Calu3 (cell line): ENCODE measurements around the gene TPRG1. TPM values are rescaled to one million over a fixed set of nuclear protein-coding genes. Genes with fewer than 3 reads are reported as not detected.

Experiments used
- BruUV-seq: library from RNA; stranded (reverse); fragments of 400-500 nt; replicated peaks from 2 replicates; lab custom pipeline; 2021; lab: Mats Ljungman, UMichigan
- CTCF ChIA-PET: fragments of 300-600 bp; sonication (Branson Sonifier 250); formaldehyde crosslinking; loops from one replicate; lab custom pipeline; 2022; ENCODE audit warnings: antibody characterized with exemption; lab: Charles Lee
- DNase-seq: peaks from one replicate; pipeline ENCODE4 v3.0.0; 2022
- H3K27ac Mint-ChIP-seq: one replicate; pipeline ENCODE4 v1.8.0; 2022; ENCODE audit warnings: mixed read lengths; ENCODE audit not compliant: unreplicated experiment
- H3K27me3 Mint-ChIP-seq: one replicate; pipeline ENCODE4 v1.8.0; 2022; ENCODE audit warnings: mixed read lengths; ENCODE audit not compliant: unreplicated experiment
- H3K36me3 Mint-ChIP-seq: one replicate; pipeline ENCODE4 v1.8.0; 2022; ENCODE audit warnings: mild to moderate bottlenecking, moderate library complexity, mixed read lengths; ENCODE audit not compliant: insufficient read depth, unreplicated experiment
- H3K4me1 Mint-ChIP-seq: one replicate; pipeline ENCODE4 v1.8.0; 2022; ENCODE audit warnings: mild to moderate bottlenecking, low read depth, mixed read lengths; ENCODE audit not compliant: unreplicated experiment
- H3K4me3 Mint-ChIP-seq: one replicate; pipeline ENCODE4 v1.8.0; 2022; ENCODE audit warnings: mild to moderate bottlenecking, low read depth, moderate library complexity, mixed read lengths; ENCODE audit not compliant: unreplicated experiment
- H3K9me3 Mint-ChIP-seq: one replicate; pipeline ENCODE4 v1.8.0; 2022; ENCODE audit warnings: low read depth, mixed read lengths; ENCODE audit not compliant: unreplicated experiment
- CTCF ChIP-seq: fragments of 200-600 bp; IDR thresholded peaks from one replicate; pipeline ENCODE4 v1.8.0; 2022; ENCODE audit warnings: antibody characterized with exemption; ENCODE audit not compliant: unreplicated experiment
- intact Hi-C: fragments of 100-400 bp; cut with micrococcal nuclease; formaldehyde crosslinking; loops from one replicate; pipeline ENCODE4 v1.10.0; 2022; ENCODE audit not compliant: unreplicated experiment
- total RNA-seq: library from RNA; stranded (reverse); gene quantifications from 2 replicates; pipeline ENCODE4 v1.2.3, GENCODE V29; 2022

Gene TPRG1
- total RNA-seq, 1 experiment from 2014 or later, result 1.2 TPM

DNA sequence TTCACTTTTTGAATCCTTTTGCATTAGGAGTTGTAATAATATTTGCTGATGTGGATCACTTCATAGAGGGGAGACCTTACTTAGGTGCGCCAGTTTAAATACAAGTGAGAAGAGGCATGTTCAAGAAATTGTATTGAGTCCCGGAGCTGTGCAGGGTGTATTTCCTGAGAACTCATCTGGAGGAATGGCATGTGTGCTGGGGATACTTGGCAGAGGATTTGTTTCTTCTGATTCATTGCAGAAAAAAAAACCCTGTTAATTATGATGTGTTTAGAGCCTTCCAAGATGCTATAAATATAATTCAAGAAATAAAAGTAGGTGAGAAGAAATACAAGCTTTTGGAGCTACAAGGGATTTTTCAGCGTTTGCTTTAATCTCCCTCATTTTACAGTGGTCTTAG lies 97.6 kb downstream of the TPRG1 start:
- Mint-ChIP-seq H3K27me3 (no peaks in the 10 kb centered on the region), H3K27ac (no peak overlapping the region), H3K4me1 (peaks cover 40% of the 10 kb centered on the region), H3K36me3 (no peaks in the 10 kb centered on the region), H3K9me3 (peaks cover 3% of the 10 kb centered on the region), H3K4me3 (no peak overlapping the region)
- no TSS peak for BruUV-seq
- intact Hi-C loops, result no loop called here
- no peak for TF ChIP-seq CTCF
- CTCF ChIA-PET, result interaction anchor here (0.6 to 4.3 kb wide), 3 partner anchors 244 to 679 kb away, joined by 3 to 43 read pairs (median 5); no protein-coding TSS in a partner anchor
- DNase-seq, result no peak

DNA sequence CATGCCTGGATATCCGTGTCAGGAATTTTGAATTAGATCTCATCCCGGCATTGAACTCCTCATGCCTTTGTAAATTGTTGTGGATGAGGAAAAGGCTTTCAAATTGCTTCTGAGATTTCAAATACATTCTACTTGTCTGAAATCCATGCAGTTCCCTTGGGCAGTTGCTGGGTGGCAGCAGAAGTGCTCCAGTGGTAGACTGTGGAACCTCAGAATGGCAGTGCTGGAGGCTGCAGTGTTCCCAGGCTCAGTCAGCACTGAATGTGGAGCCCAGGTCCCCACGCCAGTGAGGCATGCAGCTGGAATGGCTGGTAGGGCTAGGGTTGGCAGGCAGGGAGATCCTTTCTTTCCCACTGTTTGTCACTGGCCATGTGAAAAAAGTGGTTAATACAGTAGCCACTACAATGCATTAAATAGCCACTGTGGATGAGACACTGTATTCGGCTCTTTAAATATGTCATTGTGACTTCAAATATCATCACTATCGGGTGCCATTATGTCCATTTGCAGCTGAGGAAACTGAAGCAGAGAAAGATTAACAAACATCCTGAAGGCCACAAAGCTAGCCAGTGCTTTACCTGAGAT lies 98.6 kb downstream of the TPRG1 start:
- Mint-ChIP-seq H3K36me3 (no peaks in the 10 kb centered on the region), H3K4me1 (peaks cover 45% of the 10 kb centered on the region), H3K27me3 (no peaks in the 10 kb centered on the region), H3K27ac (no peak overlapping the region), H3K4me3 (no peak overlapping the region), H3K9me3 (peaks cover 3% of the 10 kb centered on the region)
- CTCF ChIA-PET, result interaction anchor here (4.3 kb wide), 1 partner anchor 678 kb away, joined by 43 read pairs; no protein-coding TSS in a partner anchor
- intact Hi-C loops, result loop anchor here (1.0 to 10.0 kb wide), 6 partner anchors 122 to 678 kb away; no protein-coding TSS in a partner anchor
- BruUV-seq, result no TSS peak
- peak; percentile 86 for TF ChIP-seq CTCF
- peak; percentile 84 for DNase-seq

- Mint-ChIP-seq H3K36me3 (no peaks in the 10 kb centered on the region), H3K4me1 (peaks cover 49% of the 10 kb centered on the region), H3K9me3 (peaks cover 3% of the 10 kb centered on the region), H3K4me3 (no peak overlapping the region), H3K27me3 (no peaks in the 10 kb centered on the region), H3K27ac (peak overlapping the region; percentile 7)
- no TSS peak for BruUV-seq
- peak; percentile 87 for TF ChIP-seq CTCF
- CTCF ChIA-PET, result interaction anchor here (0.5 to 2.8 kb wide), 27 partner anchors 16 to 820 kb away, joined by 3 to 77 read pairs (median 4); partner anchors contain the start of gene TP63
- peak; percentile 8 for DNase-seq
- intact Hi-C loops, result loop anchor here (1.0 to 10.0 kb wide), 6 partner anchors 52 to 515 kb away; no protein-coding TSS in a partner anchor
Observed at GRCh38 chr3:189272500-189273119, 100.8 kb downstream of the TPRG1 start.

DNA sequence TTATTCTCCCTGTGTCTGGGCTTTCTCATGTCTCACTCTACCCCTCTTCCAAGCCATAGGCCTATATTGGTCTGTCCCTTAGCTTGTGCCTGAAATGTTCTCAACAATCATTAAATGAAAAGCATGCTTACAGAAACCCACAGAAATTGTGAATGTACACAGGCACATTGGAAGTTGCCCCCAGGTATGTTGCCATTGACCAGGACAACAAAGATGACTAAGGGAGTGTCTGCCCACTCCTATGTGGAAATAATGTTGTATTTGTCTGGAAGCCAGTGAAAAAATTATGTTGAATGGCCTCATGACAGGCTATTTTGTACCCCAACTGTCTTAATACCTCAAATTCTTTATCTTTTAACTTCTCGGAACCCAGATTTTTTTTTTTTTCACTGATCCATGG lies 102.0 kb downstream of the TPRG1 start:
- intact Hi-C loops, result loop anchor here (1.0 to 10.0 kb wide), 6 partner anchors 82 to 514 kb away; no protein-coding TSS in a partner anchor
- Mint-ChIP-seq H3K4me3 (no peak overlapping the region), H3K9me3 (peaks cover 3% of the 10 kb centered on the region), H3K27ac (no peak overlapping the region), H3K4me1 (peaks cover 43% of the 10 kb centered on the region), H3K27me3 (no peaks in the 10 kb centered on the region), H3K36me3 (no peaks in the 10 kb centered on the region)
- no peak for DNase-seq
- CTCF ChIA-PET, result interaction anchor here (0.5 to 2.8 kb wide), 7 partner anchors 43 to 674 kb away, joined by 3 to 77 read pairs (median 8); no protein-coding TSS in a partner anchor
- BruUV-seq, result no TSS peak
- TF ChIP-seq CTCF, result no peak
